ENCODE data around the gene GMPPB. TPM values are rescaled to one million over a fixed set of nuclear protein-coding genes. Genes with fewer than 3 reads are reported as not detected.

The GMPPB gene
- total and polyA plus RNA-seq, 7 donors: 9.3 to 30.7 (median 12.5) TPM

DNA sequence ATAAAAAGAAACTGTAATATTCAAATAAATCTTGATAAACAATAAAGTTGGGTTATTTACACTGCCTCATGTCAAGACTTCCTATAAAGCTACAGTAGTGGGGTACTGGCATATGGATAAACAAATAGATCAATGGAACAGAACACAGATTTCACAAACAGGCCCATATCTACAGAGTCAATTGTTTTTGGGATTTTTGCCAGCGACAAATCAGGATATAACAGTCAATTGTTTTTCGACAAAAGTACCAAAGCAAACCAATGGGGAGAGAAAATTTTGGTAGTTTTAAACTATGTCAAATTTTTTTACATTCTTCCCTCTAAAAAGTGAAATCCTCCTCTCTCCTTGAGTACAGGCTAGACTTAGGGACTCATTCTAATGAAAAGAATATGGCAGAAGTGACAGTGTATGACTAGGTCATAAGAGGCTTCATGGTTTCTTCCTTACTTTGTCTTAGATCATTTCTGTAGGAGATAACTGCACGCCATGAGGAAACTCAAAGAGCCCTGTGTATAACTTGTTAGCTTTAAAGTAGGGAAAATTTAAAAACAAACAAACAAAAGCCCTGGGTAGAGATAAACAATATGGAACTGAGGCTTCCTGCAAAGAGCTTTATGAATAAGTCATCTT lies 45.6 kb upstream of the GMPPB start:
- no peaks in the 10 kb centered on the region for H3K27me3 ChIP-seq (ENCODE audit: insufficient read depth in 3 of 3, low read length in 2 of 3)
- TF ChIP-seq, protein P1, sequence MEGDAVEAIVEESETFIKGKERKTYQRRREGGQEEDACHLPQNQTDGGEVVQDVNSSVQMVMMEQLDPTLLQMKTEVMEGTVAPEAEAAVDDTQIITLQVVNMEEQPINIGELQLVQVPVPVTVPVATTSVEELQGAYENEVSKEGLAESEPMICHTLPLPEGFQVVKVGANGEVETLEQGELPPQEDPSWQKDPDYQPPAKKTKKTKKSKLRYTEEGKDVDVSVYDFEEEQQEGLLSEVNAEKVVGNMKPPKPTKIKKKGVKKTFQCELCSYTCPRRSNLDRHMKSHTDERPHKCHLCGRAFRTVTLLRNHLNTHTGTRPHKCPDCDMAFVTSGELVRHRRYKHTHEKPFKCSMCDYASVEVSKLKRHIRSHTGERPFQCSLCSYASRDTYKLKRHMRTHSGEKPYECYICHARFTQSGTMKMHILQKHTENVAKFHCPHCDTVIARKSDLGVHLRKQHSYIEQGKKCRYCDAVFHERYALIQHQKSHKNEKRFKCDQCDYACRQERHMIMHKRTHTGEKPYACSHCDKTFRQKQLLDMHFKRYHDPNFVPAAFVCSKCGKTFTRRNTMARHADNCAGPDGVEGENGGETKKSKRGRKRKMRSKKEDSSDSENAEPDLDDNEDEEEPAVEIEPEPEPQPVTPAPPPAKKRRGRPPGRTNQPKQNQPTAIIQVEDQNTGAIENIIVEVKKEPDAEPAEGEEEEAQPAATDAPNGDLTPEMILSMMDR (IDR thresholded peaks at IDR 0.05): no peak
- no peak for ATAC-seq
- whole genome bisulfite sequencing, 3 donors: 92 to 95% (median 93%) methylated on average over 3 of the region's 3 CpGs
- H3K4me3 ChIP-seq: no peak overlapping the region
- DNase-seq: no peak
- H3K4me1 ChIP-seq: peaks cover 4% of the 10 kb centered on the region
- no peaks in the 10 kb centered on the region for H3K9me3 ChIP-seq
- no peak overlapping the region for H3K27ac ChIP-seq
- intact Hi-C loops (cut with DNase I): no loop called here
- H3K36me3 ChIP-seq (ENCODE audit: insufficient read depth in 1 of 2, low read depth in 1 of 2): peaks cover 0 to 12% of the 10 kb centered on the region in 2 donors

DNA sequence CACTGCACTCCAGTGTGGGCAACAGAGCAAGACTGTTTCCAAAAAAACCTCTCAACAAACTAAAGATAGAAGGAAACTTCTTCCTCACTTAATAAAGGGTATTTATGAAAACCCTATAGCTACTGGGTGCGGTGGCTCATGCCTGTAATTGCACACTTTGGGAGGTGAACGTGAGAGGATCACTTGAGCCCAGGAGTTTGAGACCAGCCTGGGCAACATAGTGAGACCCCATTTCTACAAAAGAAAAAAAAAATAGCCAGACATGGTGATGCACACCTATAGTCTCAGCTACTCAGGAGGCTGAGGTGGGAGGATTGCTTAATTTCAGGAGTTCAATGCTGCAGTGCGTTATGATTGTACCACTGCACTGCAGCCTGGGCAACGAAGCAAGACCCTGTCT lies 40.2 kb upstream of the GMPPB start:
- TF ChIP-seq, protein P1 (IDR thresholded peaks at IDR 0.05): no peak
- Histone ChIP-seq H3K4me1 (peaks cover 2% of the 10 kb centered on the region), H3K9me3 (no peaks in the 10 kb centered on the region), H3K36me3 (ENCODE audit: insufficient read depth in 1 of 2, low read depth in 1 of 2) (peaks cover 0 to 2% of the 10 kb centered on the region in 2 donors), H3K4me3 (no peak overlapping the region), H3K27me3 (ENCODE audit: insufficient read depth in 3 of 3, low read length in 2 of 3) (no peaks in the 10 kb centered on the region), H3K27ac (no peak overlapping the region)
- WGBS, 3 donors: 96 to 99% (median 98%) methylated on average over 4 of the region's 4 CpGs
- ATAC-seq (no peak), DNase-seq (no peak)
- intact Hi-C loops (cut with DNase I): no loop called here

DNA sequence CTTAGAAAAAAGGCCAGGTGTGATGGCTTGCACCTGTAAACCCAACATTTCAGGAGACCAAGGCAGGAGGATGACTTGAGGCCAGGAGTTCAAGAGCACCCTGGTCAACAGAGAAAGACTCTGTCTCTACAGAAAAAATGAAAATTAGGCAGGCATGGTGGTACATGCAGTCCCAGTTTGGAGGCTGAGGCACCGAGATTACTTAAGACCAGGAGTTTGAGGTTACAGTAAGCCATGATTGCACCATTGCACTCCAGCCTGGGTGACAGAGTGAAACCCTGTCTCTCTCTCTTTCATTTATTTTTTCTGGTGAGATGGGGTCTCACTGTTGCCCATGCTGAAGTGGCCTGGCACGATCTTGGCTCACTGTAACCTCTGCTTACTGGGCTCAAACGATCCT lies 37.9 kb upstream of the GMPPB start:
- no peaks in the 10 kb centered on the region for H3K27me3 ChIP-seq (ENCODE audit: insufficient read depth in 3 of 3, low read length in 2 of 3)
- DNase-seq (no peak), ATAC-seq (peak in 2 of 4 donors; percentile 45 to 46)
- TF ChIP-seq, protein P1 (IDR thresholded peaks at IDR 0.05): no peak
- intact Hi-C loops (cut with DNase I): no loop called here
- peaks cover 0 to 2% of the 10 kb centered on the region in 2 donors for H3K36me3 ChIP-seq (ENCODE audit: insufficient read depth in 1 of 2, low read depth in 1 of 2)
- no peaks in the 10 kb centered on the region for H3K9me3 ChIP-seq
- WGBS, 3 donors: 86 to 88% (median 87%) methylated on average over 3 of the region's 3 CpGs
- no peak overlapping the region for H3K4me3 ChIP-seq
- peaks cover 14% of the 10 kb centered on the region for H3K4me1 ChIP-seq
- no peak overlapping the region for H3K27ac ChIP-seq

DNA sequence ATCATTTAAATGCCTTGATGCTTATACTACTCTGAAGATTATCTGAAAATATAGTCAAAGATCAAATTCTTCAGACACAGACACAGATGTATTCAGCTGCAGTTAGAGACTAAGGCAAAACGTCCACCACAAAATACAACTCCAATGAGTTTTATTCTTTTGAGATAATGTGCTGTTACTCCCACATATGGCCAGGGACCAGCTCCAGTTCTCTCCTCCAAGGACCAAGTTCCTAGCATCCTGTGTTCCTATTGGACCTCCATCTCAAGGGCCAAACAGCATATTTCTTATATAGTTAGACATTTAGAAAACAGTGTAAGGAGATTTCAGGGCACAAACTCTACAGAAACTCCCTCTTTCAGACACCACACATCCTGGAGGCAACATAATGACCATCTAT lies 35.5 kb upstream of the GMPPB start:
- WGBS, 3 donors: 30 to 36% (median 31%) methylated on average over 1 of the region's 1 CpG
- intact Hi-C loops (cut with DNase I): no loop called here

More for the DNA sequence above, 35.5 kb upstream of the GMPPB start:
- Histone ChIP-seq H3K36me3 (ENCODE audit: insufficient read depth in 1 of 2, low read depth in 1 of 2) (peaks cover 0 to 2% of the 10 kb centered on the region in 2 donors), H3K4me3 (no peak overlapping the region), H3K9me3 (no peaks in the 10 kb centered on the region), H3K4me1 (peaks cover 20% of the 10 kb centered on the region), H3K27me3 (ENCODE audit: insufficient read depth in 3 of 3, low read length in 2 of 3) (no peaks in the 10 kb centered on the region), H3K27ac (no peak overlapping the region)
- DNase-seq (no peak), ATAC-seq (no peak)
- TF ChIP-seq, protein P1 (IDR thresholded peaks at IDR 0.05): no peak

Data from psoas muscle (tissue), 8 donors.